ENCODE data around the gene ACKR3. TPM values are rescaled to one million over a fixed set of nuclear protein-coding genes. Genes with fewer than 3 reads are reported as not detected.

The ACKR3 gene
- total and polyA plus RNA-seq, 9 donors, result 4.6 to 22.7 (median 7.9) TPM

- no peak for TF ChIP-seq POLR2A (IDR thresholded peaks at IDR 0.05)
- no peak for TF ChIP-seq EP300 (IDR thresholded peaks at IDR 0.05)
- TF ChIP-seq CTCF (IDR thresholded peaks at IDR 0.05), result no peak
- 86 to 91% (median 91%) methylated on average over 16 of the region's 16 CpGs for WGBS, 3 donors
- Histone ChIP-seq H3K27ac (no peak overlapping the region), H3K9me3 (no peaks in the 10 kb centered on the region), H3K4me3 (no peak overlapping the region), H3K36me3 (no peaks in the 10 kb centered on the region), H3K27me3 (no peaks in the 10 kb centered on the region), H3K4me1 (ENCODE audit: insufficient read depth) (no peaks in the 10 kb centered on the region)
- intact Hi-C loops (cut with DNase I), result loop anchor here in 1 of 4 donors (10.0 kb wide), 1 partner anchor 430 kb away; no protein-coding TSS in a partner anchor
- DNase-seq, result no peak
These were observed 15.1 kb downstream of the ACKR3 start for GRCh38 chr2:236584521-236585384.

- intact Hi-C loops (cut with DNase I), result loop anchor here in 1 of 4 donors (10.0 kb wide), 1 partner anchor 429 kb away; no protein-coding TSS in a partner anchor
- H3K4me3 ChIP-seq, result no peak overlapping the region
- H3K27ac ChIP-seq, result no peak overlapping the region
- TF ChIP-seq POLR2A (IDR thresholded peaks at IDR 0.05) (no peak), CTCF (IDR thresholded peaks at IDR 0.05) (no peak), EP300 (IDR thresholded peaks at IDR 0.05) (no peak)
- 90 to 91% (median 90%) methylated on average over 5 of the region's 5 CpGs for WGBS, 3 donors
- H3K9me3 ChIP-seq, result no peaks in the 10 kb centered on the region
- DNase-seq, result no peak
- H3K27me3 ChIP-seq, result no peaks in the 10 kb centered on the region
- H3K4me1 ChIP-seq (ENCODE audit: insufficient read depth), result no peaks in the 10 kb centered on the region
- no peaks in the 10 kb centered on the region for H3K36me3 ChIP-seq
These were observed 16.3 kb downstream of the ACKR3 start for GRCh38 chr2:236585966-236586365.

DNA sequence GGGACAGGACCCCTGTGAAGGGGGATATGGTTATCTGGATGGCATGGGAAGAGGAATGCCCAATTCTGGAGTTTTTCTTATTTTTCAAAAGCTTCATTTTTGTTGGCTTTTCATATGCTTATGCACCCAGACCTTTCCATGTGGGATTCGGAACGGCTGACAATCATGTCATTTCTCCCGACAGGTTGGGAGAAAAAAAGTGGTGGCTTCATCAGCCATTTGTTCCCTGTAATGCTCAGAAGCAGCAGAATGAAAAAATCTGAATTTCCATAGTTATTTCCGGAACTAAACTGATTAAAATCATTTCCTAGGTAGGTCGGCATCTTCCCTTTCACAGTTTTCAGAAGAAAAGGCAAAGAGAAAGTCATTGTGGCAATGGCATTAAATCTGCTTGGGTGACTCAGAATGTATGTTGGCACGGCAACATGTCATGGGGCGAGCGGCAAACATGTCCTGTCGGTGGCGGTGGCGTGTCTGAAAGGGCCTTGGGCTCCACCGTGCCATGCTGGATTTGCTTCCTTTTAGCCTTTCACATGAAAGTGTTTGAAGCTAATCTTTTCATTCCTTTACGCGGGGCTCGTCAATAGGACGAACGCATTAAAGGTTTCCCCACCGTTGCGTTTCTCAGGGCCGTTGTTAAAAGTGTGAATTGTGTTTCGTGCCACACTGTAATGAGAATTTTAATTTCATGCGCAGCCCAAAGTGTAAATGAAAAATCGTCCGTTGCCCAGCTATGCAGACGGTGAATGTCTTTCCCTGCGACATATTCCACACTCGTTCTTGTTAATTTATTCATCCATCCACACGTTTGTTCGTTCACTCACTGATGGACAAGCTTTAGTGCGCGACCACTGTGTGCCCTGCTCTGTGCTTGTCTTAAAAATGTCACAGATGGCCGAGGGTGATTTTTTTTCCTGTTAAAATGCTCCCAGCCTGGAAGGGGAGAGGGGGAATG is 18.5 kb downstream of the ACKR3 start:
- Histone ChIP-seq H3K4me1 (ENCODE audit: insufficient read depth) (no peaks in the 10 kb centered on the region), H3K27me3 (no peaks in the 10 kb centered on the region), H3K36me3 (no peaks in the 10 kb centered on the region), H3K9me3 (no peaks in the 10 kb centered on the region), H3K27ac (no peak overlapping the region), H3K4me3 (no peak overlapping the region)
- no peak for TF ChIP-seq CTCF (IDR thresholded peaks at IDR 0.05)
- TF ChIP-seq POLR2A (IDR thresholded peaks at IDR 0.05), result no peak
- no peak for TF ChIP-seq EP300 (IDR thresholded peaks at IDR 0.05)
- DNase-seq, result no peak
- 93 to 94% (median 94%) methylated on average over 32 of the region's 32 CpGs for WGBS, 3 donors
- intact Hi-C loops (cut with DNase I), result loop anchor here in 1 of 4 donors (10.0 kb wide), 1 partner anchor 427 kb away; no protein-coding TSS in a partner anchor

GRCh38 chr2:236588932-236589592 is 19.4 kb downstream of the ACKR3 start:
- TF ChIP-seq CTCF (IDR thresholded peaks at IDR 0.05) (no peak), POLR2A (IDR thresholded peaks at IDR 0.05) (no peak), EP300 (IDR thresholded peaks at IDR 0.05) (no peak)
- Histone ChIP-seq H3K9me3 (no peaks in the 10 kb centered on the region), H3K27me3 (no peaks in the 10 kb centered on the region), H3K4me3 (no peak overlapping the region), H3K36me3 (no peaks in the 10 kb centered on the region), H3K4me1 (ENCODE audit: insufficient read depth) (no peaks in the 10 kb centered on the region), H3K27ac (no peak overlapping the region)
- no peak for DNase-seq
- 93 to 94% (median 93%) methylated on average over 15 of the region's 15 CpGs for WGBS, 3 donors
- intact Hi-C loops (cut with DNase I), result loop anchor here in 1 of 4 donors (10.0 kb wide), 1 partner anchor 426 kb away; no protein-coding TSS in a partner anchor

Measured in ovary (tissue), 9 donors.